ENCODE results near the gene AK5.

AK5 gene

DNA sequence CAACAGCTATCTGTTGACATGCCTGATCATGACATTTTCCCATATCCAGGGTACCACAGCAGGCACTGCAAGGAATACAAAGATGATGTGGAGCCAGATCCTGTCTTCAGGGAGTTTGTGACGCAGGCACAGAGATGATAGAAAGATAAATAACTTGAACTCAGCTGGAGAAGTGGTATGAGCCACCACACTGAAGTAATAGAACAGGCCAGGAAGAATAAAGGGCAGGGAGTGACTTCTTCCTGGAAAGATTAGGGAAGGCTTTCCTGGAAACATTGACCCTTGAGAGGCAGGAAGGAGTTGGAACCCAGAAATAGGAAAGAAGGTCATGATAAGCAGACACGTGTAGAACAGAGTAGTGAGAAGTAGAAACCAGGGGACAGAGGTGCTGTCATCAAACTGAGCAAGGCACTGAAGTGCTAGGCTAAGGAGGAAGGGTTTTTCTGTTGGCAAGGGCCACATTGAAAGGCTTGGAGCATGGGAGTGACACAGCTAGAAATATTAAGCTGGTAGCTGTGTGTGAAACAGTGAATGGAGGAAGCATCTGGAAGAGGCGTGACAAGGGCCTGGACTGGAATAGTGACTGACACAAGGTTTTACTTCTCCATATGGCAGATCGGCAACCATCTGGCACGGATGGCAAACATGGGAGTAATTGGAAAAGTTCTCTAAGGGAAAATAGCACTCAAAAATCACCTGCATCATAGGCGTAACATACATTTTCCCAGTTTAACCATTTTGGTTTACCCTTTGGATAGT is 68.4 kb downstream of the AK5 start:
- no peak for DNase-seq (ENCODE audit: low spot score)
- no peak for FAIRE-seq

DNA sequence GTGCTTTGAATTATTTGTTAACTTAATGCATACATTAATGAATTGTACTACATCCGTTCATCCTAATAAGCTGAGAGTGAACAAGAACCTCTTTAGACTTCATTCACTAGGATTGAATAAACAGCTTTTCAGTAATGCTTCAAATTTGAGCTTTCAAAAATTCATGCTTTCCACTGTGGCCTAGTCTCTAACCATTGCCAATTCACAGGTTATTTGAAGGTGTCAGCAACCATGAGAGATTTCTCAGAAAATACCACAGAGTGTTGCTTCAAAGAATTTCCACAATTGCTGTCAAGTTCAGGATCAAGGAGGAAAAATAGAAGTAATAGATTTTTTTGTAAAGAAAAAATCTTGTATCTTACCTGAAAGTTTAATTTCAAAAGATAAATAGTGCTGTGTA is 72.7 kb downstream of the AK5 start:
- no peak for FAIRE-seq

DNA sequence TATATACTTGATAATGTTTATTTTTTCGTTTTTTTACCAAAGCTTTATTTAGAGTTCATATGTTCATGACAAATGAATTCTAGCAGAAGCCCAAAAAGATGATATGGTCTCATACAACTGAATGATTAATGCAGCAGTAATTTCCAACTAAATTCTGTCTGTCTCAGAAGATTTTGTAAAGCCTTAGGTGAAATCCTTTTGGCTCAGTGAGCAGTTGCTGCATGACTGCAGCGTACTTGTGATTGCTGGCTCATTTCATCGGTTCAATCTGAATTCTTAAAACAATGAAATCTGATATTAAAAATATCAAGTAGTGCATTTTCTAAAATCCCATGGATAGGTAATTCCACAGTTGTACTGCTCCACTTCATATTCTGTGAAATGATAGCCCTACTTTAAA is 73.2 kb downstream of the AK5 start:
- FAIRE-seq (no peak), DNase-seq (ENCODE audit: low spot score) (no peak)

More for the DNA sequence above, 72.7 kb downstream of the AK5 start:
- no peak for DNase-seq (ENCODE audit: low spot score)

DNA sequence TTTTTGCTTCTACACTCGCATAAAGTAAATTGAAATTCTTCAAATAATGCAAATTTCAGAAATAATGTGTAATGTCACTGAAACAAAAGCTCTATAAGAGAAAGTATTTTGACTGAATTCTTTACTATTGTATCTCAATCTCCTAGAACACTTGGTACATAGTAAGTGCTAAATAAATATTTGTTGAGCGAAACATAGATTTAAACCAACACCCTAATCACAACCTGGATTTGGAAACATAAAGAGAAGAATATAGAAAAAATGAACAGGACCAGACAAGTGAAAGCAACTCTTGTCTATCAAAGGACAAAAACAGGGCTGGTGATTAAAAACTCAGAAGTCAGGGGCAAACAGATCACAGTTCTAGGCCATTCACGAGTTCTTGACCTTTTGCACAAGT is 74.3 kb downstream of the AK5 start:
- no peak for FAIRE-seq
- no peak for DNase-seq (ENCODE audit: low spot score)

DNA sequence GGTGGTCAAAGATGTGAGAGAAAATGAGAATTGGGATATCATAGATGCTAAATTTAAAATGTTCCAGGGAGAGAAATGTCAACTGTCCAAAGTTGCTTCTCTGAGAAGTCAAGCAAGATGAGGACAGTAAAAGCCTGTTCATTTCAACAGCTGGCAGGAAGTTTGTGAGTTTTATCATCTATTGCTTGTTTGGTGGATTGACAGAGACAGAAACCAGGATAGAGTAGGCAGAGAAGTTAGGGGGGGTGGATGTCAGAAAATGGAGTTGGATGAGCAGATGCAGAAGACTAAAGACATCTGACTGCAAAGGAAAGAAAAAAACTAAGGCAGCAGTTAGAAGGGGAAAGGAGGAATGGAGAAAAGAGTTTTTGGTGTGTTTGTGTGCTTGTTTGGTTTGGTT is 78.4 kb downstream of the AK5 start:
- FAIRE-seq = no peak

DNA sequence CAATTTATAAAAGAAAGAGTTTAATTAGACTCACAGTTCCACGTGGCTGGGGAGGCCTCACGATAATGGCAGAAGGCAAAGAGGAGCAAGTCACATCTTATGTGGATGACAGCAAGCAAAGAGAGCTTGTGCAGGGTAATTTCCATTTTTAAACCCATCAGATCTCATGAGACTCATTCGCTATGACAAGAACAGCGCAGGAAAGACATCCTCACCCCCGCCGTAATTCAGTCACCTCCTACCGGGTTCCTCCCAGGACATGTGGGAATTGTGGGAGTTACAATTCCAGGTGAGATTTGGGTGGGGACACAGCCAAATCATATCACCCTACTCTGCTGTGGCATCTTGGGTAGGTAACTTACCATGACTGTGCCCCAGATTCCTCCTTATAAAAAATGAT is 79.8 kb downstream of the AK5 start:
- DNase-seq (ENCODE audit: low spot score) (no peak), FAIRE-seq (no peak)

More for the DNA sequence above, 78.4 kb downstream of the AK5 start:
- no peak for DNase-seq (ENCODE audit: low spot score)

DNA sequence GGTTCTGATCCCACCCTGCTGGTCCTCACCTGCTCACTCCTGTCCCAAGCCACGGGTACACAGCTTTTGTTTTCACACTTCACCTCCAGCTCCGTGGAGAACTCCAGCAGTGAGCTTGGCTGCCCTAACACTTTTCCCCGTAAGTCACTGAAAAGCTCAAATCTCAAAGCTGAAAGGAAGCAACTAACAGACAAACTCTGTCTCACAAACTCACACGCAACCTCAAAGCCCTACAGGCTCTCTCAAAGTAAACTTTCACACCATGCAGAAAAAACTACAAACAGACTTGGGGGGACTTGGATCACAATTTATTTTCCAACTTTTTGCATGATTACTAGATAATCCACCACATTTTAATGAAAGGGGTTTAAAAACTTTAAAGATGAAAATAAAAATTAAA is 88.3 kb downstream of the AK5 start:
- DNase-seq (ENCODE audit: low spot score) = no peak
- no peak for FAIRE-seq

DNA sequence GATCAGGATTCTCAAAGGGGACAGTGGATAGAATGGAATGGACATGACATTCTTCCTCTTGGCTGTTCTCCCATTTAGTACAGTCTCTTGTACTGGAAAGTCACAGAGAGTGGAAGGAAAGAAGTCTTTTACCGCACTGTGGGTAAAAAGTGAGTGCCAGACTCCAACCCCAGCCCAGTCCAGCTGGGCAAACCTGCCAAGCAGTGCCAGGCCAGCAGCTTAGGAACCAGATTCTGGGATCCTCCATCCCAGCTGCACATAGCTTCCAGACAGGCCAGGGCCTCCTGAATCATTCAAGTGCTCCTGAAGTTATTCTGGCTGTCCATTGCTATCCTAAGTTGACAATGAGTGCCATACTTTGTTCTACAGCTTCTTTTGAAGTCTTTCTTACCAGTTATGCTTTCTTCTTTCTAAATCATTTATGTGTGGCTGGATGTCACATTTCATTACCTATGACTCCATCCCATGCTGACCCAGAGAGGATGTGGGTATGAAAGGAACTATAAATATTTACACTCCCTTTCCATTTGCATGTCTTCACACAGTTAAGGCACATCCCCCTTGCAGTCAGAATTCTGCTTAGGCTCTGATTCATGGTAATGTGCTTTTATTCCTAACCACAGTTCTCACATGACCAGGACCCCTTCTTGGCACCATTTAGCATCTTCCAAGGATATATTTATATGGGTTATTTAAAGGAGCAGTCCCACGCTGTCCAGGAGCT is 88.9 kb downstream of the AK5 start:
- DNase-seq (ENCODE audit: low spot score) (peak; percentile 48), FAIRE-seq (no peak)

DNA sequence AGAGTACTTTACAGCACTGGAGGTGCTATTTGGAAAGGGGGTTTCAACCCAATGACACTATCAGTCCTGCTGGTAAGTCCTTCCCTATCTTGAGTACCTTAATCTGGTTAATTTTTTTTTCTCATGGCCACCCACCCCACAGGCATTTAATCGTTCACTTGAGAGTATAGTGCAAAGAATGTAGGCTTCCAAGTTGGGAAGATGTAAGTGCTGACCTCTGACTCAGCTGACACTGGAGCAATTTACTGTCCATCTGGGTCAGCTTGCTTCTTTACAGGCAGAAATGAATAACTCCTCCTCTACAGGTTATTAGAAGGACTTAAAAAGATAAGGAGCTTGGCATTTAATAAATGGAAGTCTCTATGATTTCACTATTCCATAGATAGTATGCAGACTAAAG is 89.6 kb downstream of the AK5 start:
- DNase-seq (ENCODE audit: low spot score) = no peak
- no peak for FAIRE-seq

DNA sequence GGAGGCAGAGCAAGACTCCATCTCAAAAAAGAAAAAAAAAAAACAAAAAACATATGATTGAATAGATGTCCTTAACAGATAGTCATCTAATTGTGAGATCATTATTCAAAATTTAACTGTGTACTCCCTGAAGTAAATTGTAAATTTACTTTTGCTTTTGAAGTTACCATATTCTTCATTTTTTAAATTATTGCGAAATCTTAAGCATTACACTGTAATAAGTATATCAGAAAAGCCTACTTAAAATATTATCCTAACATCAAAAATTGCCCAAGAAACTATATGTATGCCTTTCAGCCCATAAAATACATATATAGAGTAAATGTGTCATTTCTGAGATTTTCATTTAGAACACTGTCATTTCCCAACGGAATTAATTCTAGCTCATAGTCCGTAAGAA is 91.9 kb downstream of the AK5 start:
- FAIRE-seq (no peak), DNase-seq (ENCODE audit: low spot score) (no peak)

DNA sequence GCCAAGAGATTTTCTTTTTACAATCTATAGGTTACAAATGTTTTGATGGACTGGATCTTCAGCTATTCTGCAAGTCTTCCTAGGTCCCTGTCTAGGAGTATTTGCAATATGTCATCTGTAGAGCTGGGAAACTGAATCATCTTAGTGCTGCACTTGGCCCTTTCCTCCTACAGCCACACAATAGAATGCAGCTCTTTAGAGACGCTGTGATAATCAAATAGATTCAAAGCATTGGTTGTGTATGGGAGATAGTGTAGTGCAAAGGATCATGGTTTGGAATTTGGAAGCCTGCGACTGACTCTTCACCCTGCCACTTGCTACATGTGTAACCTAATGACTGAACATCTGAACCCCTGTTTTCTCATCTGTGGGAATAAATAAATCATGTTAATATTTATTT is 93.7 kb downstream of the AK5 start:
- FAIRE-seq (no peak), DNase-seq (ENCODE audit: low spot score) (no peak)

DNA sequence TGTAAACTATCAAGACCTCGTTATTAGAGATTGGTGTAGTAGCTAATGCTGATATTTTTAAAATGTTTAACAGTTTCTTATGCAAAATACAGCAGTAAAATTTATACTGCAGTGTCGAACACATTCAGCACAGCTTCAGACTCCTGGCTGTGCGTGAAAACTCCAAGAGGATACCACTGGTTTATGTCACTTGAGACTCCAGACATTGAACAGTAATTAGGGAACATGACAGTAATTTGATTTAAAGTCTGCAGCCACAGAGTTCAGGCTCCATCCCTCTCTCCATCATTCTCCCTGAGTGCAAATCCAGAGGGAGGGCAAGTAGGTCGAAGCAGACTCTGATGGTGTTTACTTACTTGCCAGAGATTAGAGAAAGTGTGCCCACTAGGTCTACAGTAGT is 94.2 kb downstream of the AK5 start:
- DNase-seq (ENCODE audit: low spot score) = no peak
- FAIRE-seq = no peak

DNA sequence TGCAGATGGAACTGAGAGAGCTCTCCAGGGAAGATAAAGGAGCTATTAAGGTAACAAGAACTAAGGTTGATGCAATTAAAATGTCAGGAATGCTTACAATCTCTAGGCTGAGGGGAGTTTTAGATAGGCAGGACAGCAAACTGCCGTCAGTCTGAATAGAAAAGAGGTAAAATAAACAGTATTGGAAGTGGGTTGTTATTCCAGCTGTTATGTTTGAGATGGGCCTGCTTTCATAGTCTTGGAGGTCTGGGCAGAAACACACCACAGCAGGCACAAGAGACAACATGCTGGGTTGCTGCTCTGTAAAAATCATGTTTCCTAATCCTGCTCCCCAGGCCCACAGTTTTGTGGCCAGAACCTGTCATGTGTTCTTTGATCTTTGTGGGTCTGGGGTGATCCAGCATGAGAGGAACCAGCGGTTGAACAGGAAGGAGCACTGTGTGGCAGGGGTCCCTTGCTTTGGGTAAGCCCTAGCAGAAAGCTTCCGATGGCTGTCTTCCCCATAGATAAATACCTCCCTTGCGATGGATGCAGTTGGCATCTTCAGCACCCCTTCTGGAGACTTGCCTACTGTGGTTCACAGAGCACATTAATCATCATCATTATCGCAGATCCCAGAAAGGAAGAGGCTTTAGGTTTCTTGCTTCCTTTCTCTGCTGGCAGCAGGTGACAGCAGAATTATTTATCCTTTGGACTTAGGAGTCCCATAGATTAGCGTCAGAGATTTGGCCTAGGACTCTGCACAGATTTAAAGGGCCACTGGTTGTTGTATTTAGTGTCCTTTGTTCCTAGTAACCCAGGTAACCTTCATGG is 97.1 kb downstream of the AK5 start:
- no peak for FAIRE-seq
- DNase-seq (ENCODE audit: low spot score) = no peak

DNA sequence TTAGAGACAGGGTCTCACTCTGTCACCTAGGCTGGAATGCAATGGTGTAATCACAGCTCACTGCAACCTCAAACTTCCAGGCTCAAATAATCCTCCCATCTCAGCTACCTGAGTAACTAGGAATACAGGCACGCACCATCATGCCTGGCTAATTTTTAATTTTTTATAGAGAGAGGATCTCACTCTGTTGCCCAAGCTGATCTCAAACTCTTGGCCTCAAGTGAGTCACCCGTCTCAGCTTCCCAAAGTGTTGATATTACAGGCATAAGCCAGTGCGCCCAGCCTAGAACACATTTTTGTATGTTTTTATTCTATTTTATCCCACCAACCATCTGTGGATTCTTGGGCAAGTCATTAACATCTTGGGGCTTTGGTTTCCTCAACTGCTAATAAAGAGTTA is 100.5 kb downstream of the AK5 start:
- DNase-seq (ENCODE audit: low spot score) = no peak

DNA sequence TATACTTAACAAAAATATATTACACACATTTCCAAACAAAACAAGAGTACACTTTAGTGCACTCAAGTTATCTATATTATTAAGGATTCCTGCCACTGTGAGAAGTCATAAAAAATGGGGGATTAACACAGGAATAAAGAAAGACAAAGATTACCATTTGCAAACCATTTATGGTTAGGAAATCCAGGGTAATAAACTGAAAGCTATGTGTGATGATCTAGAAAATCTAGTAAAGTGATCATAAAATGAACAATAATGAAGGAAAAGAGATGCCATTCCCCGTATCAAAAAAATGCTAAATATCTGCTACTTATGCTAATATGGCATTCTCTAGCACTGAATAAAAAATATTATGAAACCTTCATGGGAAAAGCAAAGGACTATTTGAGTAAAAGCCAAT is 101.4 kb downstream of the AK5 start:
- FAIRE-seq (no peak), DNase-seq (ENCODE audit: low spot score) (no peak)

More for the DNA sequence above, 100.5 kb downstream of the AK5 start:
- FAIRE-seq = no peak

DNA sequence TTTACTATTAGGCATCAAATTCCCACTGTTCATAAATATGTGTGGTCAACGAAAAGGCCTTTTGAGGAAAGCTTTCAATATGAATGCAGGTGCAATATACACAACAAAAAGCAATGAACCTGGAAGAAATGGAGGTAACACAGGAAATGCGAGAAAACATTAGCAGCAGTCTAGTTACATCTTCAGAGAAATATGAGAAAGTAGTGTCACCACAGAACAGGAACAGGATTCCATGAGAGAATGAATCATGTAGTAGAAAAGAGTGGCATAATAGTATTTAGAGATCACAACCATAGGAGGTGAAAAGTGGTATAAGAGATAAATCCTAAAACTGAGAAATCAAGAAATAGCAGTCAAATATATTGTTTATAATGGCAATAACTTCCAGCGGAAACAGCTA is 103.7 kb downstream of the AK5 start:
- DNase-seq (ENCODE audit: low spot score) (no peak), FAIRE-seq (no peak)

DNA sequence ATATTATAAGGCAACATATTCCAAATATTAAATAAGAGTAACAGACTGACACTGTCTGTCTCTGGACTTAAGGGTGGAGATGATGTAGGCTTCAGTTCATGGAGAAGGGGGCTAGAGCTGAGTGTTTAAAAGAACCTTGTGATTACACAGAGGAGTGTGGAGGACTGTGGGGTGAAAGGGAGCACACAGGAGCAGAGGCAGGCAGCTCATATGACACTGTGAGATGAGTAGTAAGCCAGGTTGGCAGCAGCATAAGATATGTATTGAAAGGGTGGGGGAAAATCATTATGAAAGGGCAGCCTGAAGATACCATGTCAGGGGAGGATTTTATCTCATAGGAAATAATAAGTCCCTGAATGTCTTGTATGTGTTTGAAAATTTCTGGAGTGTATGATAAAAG is 104.5 kb downstream of the AK5 start:
- DNase-seq (ENCODE audit: low spot score) (no peak), FAIRE-seq (no peak)

DNA sequence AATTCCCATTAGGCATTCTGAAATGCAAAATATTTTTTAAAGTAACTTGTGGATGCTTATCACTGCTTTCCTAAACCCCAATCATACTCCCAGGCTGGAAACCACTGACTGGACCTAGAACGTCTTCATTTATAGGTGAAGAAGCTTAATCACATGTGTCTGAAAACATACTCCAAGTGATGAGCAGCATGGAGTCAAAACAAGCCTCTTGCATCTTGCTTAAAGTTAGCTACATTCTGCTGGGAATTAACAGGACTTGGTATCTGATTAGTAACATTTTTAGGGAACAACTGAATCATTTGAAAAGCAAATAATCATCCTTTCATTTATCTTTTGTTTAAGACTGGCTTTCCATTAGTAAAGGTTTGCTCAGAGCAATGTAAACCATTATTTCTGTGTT is 105.7 kb downstream of the AK5 start:
- FAIRE-seq (no peak), DNase-seq (ENCODE audit: low spot score) (no peak)

DNA sequence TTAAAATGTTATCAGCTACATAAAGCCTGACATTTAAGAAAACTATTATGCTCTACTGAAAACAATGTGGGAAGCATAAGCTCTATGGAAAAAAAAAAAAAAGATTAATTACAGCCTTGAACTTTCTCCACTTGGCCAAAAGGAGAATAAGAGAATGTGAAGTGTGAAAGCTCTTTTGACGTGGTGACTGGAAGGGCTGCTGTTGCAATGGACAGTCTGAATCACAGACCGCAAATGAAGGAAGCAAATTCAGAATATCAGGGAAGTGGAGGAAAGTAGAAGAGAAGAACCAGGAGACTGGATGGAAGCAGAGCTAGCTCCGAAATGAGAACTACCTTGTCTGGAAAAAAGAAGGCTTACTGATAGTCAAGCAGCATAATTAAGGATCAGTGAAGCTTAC is 106.8 kb downstream of the AK5 start:
- no peak for FAIRE-seq
- DNase-seq (ENCODE audit: low spot score) = no peak

DNA sequence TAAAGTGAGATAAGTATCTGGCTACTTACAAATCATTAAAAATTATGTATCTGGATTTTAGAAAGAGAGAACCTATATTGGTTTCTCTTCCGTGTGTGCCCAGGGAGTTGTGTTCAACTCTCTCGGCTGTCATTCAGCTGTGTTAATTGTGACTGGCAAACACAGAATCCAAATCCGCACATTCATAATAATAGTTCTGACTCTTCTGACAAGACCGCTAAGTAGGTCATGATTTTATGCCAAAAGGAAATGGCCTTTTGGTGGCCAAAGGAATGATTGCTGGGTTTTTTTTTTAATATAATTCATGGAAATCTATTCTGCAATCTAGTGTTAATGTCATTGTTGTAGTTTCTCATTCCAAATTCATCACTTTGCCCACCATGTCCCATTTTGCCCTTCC is 110.7 kb downstream of the AK5 start:
- DNase-seq (ENCODE audit: low spot score) = no peak
- FAIRE-seq = no peak

DNA sequence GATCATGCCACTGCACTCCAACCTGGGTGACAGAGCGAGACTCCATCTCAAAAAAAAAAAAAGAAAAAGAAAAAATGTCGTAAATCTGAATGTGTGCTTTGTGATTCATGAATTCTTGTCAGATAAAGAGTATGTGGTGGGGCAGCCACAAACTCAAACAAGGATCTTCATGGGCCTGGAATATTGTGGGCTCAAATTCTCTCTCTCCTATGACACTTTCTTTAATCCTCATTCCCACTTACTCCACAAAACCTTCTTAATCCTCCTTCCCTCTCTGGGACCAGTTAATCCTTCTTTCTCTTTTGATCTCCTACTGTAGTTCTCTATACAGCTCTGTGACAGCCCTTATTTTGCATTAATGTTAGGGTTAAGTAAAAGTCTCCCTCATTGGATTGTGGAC is 112.3 kb downstream of the AK5 start:
- peak; percentile 16 for DNase-seq (ENCODE audit: low spot score)
- FAIRE-seq = no peak

DNA sequence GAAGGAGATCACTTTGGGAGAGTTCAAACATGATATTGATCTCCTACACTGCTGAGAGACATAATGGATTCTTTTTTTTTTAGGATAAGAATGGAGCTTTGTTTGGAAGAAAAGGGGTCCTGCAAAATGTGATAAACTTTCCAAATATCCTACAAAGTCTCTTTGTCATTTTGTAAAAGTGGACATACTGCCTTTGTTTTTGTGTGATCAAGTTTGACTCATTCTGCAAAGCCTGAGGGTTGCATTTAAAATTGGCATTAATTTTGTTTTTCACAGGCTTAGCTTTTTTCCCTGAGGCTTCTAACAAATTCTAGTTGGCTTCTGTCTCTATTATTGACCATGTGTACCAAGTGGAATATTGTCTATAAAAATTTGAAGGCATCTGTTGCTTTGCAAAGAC is 113.2 kb downstream of the AK5 start:
- FAIRE-seq (no peak), DNase-seq (ENCODE audit: low spot score) (no peak)

All from urothelium cell line (cell line).